OCI-LY7 (cell line): ENCODE data around the gene BAHD1.

Experiments
- EZH2phosphoT487 ChIP-seq: fragments of 200-600 bp; sonication (generic); IDR thresholded peaks from 2 replicates; pipeline ENCODE4 v1.6.1; 2018; ENCODE audit warnings: low read depth, borderline replicate concordance, mild to moderate bottlenecking, mixed run types, antibody characterized with exemption, low read length, moderate library complexity, mixed read lengths
- TF ChIP-seq, protein P1 (sequence below): fragments of 200-600 bp; sonication (generic); conservative IDR thresholded peaks from 2 replicates; pipeline ENCODE4 v1.5.1; 2014; ENCODE audit warnings: mild to moderate bottlenecking, antibody characterized with exemption, low read length, moderate library complexity, mixed read lengths

DNA sequence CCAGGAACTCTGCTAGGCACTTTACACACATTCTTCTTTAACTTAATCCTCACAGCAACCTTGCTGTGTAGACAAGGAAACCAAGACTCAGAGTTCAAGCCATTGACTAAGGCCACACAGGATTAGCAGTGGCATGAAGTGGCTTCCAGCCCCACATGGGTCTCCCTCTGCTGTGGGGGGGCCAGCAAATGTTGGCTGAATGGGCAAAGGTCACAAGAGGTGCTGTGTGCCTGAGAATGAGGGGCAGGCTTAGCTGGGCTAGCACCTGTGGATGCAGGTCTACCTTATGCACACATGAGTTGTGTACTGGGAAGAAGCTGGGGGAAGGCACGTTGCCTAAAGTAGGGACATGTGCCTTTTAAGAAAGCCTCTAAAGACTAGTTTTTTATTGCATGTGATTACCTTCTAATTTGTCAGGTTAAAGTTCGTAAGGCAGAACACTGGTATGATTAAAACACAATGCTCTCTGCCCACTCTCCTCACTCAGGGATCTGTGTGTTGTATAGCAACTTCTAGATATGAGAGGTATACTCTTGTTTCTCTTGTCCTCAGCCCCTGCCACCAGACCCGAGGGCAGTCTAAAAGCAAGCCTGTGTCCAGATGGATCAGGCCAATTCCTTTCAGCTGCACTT lies 10.9 kb downstream of the BAHD1 start:
- TF ChIP-seq, protein P1, sequence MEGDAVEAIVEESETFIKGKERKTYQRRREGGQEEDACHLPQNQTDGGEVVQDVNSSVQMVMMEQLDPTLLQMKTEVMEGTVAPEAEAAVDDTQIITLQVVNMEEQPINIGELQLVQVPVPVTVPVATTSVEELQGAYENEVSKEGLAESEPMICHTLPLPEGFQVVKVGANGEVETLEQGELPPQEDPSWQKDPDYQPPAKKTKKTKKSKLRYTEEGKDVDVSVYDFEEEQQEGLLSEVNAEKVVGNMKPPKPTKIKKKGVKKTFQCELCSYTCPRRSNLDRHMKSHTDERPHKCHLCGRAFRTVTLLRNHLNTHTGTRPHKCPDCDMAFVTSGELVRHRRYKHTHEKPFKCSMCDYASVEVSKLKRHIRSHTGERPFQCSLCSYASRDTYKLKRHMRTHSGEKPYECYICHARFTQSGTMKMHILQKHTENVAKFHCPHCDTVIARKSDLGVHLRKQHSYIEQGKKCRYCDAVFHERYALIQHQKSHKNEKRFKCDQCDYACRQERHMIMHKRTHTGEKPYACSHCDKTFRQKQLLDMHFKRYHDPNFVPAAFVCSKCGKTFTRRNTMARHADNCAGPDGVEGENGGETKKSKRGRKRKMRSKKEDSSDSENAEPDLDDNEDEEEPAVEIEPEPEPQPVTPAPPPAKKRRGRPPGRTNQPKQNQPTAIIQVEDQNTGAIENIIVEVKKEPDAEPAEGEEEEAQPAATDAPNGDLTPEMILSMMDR: no peak
- no peak for TF ChIP-seq EZH2phosphoT487
